ENCODE measurements around the gene PEX13. TPM values are rescaled to one million over a fixed set of nuclear protein-coding genes. Genes with fewer than 3 reads are reported as not detected.

PEX13 gene
- total RNA-seq, 2 experiments from 2014 or later, result 18.9 to 27.6 TPM

DNA sequence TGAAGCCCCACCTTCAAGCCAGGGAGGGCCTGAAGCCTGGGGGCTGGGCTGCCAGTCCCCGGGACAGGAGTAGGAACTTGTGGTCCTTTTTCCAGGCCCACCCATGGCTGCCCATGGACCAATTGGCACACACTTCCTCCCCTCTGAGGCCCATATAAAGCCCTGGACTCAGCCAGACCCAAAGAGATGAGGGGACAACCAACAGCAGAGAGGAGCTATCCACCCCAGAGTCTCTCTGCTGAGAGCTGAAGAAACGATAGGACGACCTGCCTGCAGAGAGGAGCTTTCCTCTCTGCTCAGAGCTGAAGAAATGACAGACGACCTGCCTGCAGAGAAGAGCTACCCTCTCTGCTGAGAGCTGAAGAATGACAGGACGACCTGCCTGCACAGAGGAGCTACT is 43.8 kb upstream of the PEX13 start:
- H3K79me2 ChIP-seq (ENCODE audit: insufficient read depth, low read depth, low read length), result no peaks in the 10 kb centered on the region; the same call in 1 of the 2 replicates
- no peaks in the 10 kb centered on the region for H3K9me2 ChIP-seq (ENCODE audit: insufficient read depth, low read length)
- no peaks in the 10 kb centered on the region; the same call in 1 of the 2 replicates for H3K36me3 ChIP-seq (ENCODE audit: insufficient read depth, low read length)
- H2AFZ ChIP-seq (ENCODE audit: low read length), result peak overlapping the region; percentile 91
- ChIA-PET CTCF (ENCODE audit: unreplicated experiment) (interaction anchor here (0.5 to 1.0 kb wide), 2 partner anchors 13 to 312 kb away, joined by 4 read pairs; no protein-coding TSS in a partner anchor), POLR2A (interaction anchor here (0.6 to 2.0 kb wide), 12 partner anchors 9 to 231 kb away, joined by 3 to 13 read pairs (median 4); no protein-coding TSS in a partner anchor)
- intact Hi-C loops (cut with micrococcal nuclease; ENCODE audit: unreplicated experiment), result no loop called here
- H4K20me1 ChIP-seq (ENCODE audit: insufficient read depth, low read length), result no peaks in the 10 kb centered on the region
- peak overlapping the region; percentile 62 for H3K27ac ChIP-seq (ENCODE audit: low read depth, low read length, poor library complexity, severe bottlenecking)
- H3K9me3 ChIP-seq (ENCODE audit: low read length), result peaks cover under 1% of the 10 kb centered on the region; the same call in 1 of the 2 replicates
- H3K4me1 ChIP-seq (ENCODE audit: insufficient read depth, low read length, poor library complexity, severe bottlenecking), result peaks cover 78% of the 10 kb centered on the region
- no peak overlapping the region for H3K4me3 ChIP-seq (ENCODE audit: low read depth, low read length, poor library complexity, severe bottlenecking)
- peak overlapping the region; percentile 76 for H3K4me2 ChIP-seq (ENCODE audit: low read length)
- no peak for TF ChIP-seq EZH2phosphoT487 (IDR thresholded peaks at IDR 0.05; ENCODE audit: borderline replicate concordance, low read depth, low read length)
- TF ChIP-seq, protein P1, sequence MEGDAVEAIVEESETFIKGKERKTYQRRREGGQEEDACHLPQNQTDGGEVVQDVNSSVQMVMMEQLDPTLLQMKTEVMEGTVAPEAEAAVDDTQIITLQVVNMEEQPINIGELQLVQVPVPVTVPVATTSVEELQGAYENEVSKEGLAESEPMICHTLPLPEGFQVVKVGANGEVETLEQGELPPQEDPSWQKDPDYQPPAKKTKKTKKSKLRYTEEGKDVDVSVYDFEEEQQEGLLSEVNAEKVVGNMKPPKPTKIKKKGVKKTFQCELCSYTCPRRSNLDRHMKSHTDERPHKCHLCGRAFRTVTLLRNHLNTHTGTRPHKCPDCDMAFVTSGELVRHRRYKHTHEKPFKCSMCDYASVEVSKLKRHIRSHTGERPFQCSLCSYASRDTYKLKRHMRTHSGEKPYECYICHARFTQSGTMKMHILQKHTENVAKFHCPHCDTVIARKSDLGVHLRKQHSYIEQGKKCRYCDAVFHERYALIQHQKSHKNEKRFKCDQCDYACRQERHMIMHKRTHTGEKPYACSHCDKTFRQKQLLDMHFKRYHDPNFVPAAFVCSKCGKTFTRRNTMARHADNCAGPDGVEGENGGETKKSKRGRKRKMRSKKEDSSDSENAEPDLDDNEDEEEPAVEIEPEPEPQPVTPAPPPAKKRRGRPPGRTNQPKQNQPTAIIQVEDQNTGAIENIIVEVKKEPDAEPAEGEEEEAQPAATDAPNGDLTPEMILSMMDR (conservative IDR thresholded peaks at IDR 0.05; ENCODE audit: low read length), result no peak
- BruUV-seq (replicated peaks), result no TSS peak
- DNase-seq (ENCODE audit: low spot score), result peak; percentile 33

DNA sequence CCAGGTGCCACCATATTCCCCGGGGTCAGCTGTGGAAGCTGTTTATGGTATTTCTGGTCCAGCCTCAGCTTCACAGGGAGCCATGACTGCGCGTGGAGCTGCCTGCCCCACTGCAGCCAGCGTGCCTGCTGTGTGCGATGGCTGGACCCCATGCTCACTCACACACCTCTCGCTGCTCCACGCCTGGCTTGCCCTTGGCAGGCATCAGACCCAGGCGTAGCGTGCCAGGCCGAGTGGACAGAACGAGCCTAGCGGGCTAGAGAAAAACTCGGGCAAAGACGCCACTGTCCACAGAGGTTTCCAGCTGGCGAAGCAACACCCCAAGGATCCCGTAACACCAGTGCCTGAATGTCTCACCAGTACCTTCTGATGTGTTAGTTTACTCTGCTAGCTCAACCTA is 42.9 kb upstream of the PEX13 start:
- H3K9me3 ChIP-seq (ENCODE audit: low read length), result no peaks in the 10 kb centered on the region
- H3K4me2 ChIP-seq (ENCODE audit: low read length), result no peak overlapping the region
- H3K27ac ChIP-seq (ENCODE audit: low read depth, low read length, poor library complexity, severe bottlenecking), result no peak overlapping the region
- no peaks in the 10 kb centered on the region for H3K9me2 ChIP-seq (ENCODE audit: insufficient read depth, low read length)
- H3K36me3 ChIP-seq (ENCODE audit: insufficient read depth, low read length), result no peaks in the 10 kb centered on the region; the same call in 1 of the 2 replicates
- intact Hi-C loops (cut with micrococcal nuclease; ENCODE audit: unreplicated experiment), result no loop called here
- no peaks in the 10 kb centered on the region for H4K20me1 ChIP-seq (ENCODE audit: insufficient read depth, low read length)
- H3K4me1 ChIP-seq (ENCODE audit: insufficient read depth, low read length, poor library complexity, severe bottlenecking), result peaks cover 78% of the 10 kb centered on the region
- CTCF ChIA-PET (ENCODE audit: unreplicated experiment), result no interaction called here
- TF ChIP-seq EZH2phosphoT487 (IDR thresholded peaks at IDR 0.05; ENCODE audit: borderline replicate concordance, low read depth, low read length), result no peak
- TF ChIP-seq, protein P1 (conservative IDR thresholded peaks at IDR 0.05; ENCODE audit: low read length), result no peak
- no TSS peak for BruUV-seq (replicated peaks)
- H3K4me3 ChIP-seq (ENCODE audit: low read depth, low read length, poor library complexity, severe bottlenecking), result no peak overlapping the region
- DNase-seq (ENCODE audit: low spot score), result no peak
- no peaks in the 10 kb centered on the region; the same call in 1 of the 2 replicates for H3K79me2 ChIP-seq (ENCODE audit: insufficient read depth, low read depth, low read length)
- POLR2A ChIA-PET, result interaction anchor here (0.6 to 2.0 kb wide), 10 partner anchors 8 to 161 kb away, joined by 3 to 13 read pairs (median 4); no protein-coding TSS in a partner anchor
- H2AFZ ChIP-seq (ENCODE audit: low read length), result no peak overlapping the region

DNA sequence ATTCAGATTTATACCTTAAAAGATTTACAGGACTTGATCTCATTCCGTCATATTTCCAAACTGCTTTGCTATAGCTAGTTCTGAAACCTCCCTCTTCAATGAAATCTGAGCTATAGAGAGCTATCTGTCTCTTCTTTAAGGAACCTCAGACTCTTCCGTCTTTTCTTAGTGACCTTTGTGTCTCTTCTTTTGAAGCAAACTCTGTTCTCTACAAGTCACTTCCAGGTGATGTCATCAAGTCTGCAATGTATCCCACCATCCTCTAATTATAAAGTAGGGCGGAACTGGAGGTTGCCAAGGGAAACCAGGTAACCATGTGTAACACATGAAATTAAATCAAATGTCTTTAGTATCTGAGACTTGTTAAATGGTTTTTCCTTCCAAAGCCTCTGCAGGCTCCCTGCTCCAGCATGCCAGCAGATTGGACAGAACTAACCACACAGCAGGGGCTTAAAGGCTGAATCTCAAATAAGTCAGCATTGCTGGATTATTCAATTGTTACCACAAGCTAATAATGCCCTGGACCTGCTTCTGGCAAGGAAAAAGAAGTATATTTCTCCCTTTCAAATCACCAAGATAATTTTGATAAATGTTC is 41.2 kb upstream of the PEX13 start:
- no peak for DNase-seq (ENCODE audit: low spot score)
- POLR2A ChIA-PET, result interaction anchor here (0.9 to 2.3 kb wide), 5 partner anchors 8 to 17 kb away, joined by 3 to 14 read pairs (median 5); no protein-coding TSS in a partner anchor
- Histone ChIP-seq H3K27ac (ENCODE audit: low read depth, low read length, poor library complexity, severe bottlenecking) (peak overlapping the region; percentile 14), H3K79me2 (ENCODE audit: insufficient read depth, low read depth, low read length) (no peaks in the 10 kb centered on the region), H4K20me1 (ENCODE audit: insufficient read depth, low read length) (no peaks in the 10 kb centered on the region), H3K36me3 (ENCODE audit: insufficient read depth, low read length) (no peaks in the 10 kb centered on the region; the same call in 1 of the 2 replicates), H3K9me3 (ENCODE audit: low read length) (no peaks in the 10 kb centered on the region), H3K4me1 (ENCODE audit: insufficient read depth, low read length, poor library complexity, severe bottlenecking) (peaks cover 76% of the 10 kb centered on the region), H3K4me3 (ENCODE audit: low read depth, low read length, poor library complexity, severe bottlenecking) (no peak overlapping the region), H3K9me2 (ENCODE audit: insufficient read depth, low read length) (no peaks in the 10 kb centered on the region), H3K4me2 (ENCODE audit: low read length) (peak overlapping the region; percentile 25), H2AFZ (ENCODE audit: low read length) (peak overlapping the region; percentile 17; the same call in 1 of the 2 replicates)
- TF ChIP-seq, protein P1 (conservative IDR thresholded peaks at IDR 0.05; ENCODE audit: low read length), result no peak
- no peak for TF ChIP-seq EZH2phosphoT487 (IDR thresholded peaks at IDR 0.05; ENCODE audit: borderline replicate concordance, low read depth, low read length)
- CTCF ChIA-PET (ENCODE audit: unreplicated experiment), result no interaction called here
- intact Hi-C loops (cut with micrococcal nuclease; ENCODE audit: unreplicated experiment), result no loop called here
- BruUV-seq (replicated peaks), result no TSS peak

Measured in OCI-LY7 (cell line).